HepG2 (cell line): ENCODE results near the gene MARS1. TPM values are rescaled to one million over a fixed set of nuclear protein-coding genes. Genes with fewer than 3 reads are reported as not detected.

Experiments used
- ELF1 ChIP-seq: sonication (generic); formaldehyde crosslinking; IDR thresholded peaks from 2 replicates; pipeline ENCODE4 v1.4.0; 2020; ENCODE audit warnings: missing genetic modification reagents
- HDAC1 ChIP-seq: sonication (generic); formaldehyde crosslinking; IDR thresholded peaks from 2 replicates; pipeline ENCODE4 v1.5.1; 2020; ENCODE audit warnings: mild to moderate bottlenecking, missing genetic modification reagents
- HHEX ChIP-seq: IDR thresholded peaks from 2 replicates; pipeline ENCODE4 v1.6.1; 2016; ENCODE audit warnings: control low read depth
- NFKBIZ ChIP-seq: IDR thresholded peaks from 2 replicates; pipeline ENCODE4 v1.6.1; 2018; ENCODE audit warnings: missing genetic modification reagents, missing compliant biosample characterization
- NFYB ChIP-seq: sonication (generic); formaldehyde crosslinking; IDR thresholded peaks from 2 replicates; pipeline ENCODE4 v1.4.0; 2020; ENCODE audit warnings: missing genetic modification reagents
- PAWR ChIP-seq: sonication (generic); formaldehyde crosslinking; IDR thresholded peaks from 2 replicates; pipeline ENCODE4 v1.4.0; 2020; ENCODE audit warnings: missing genetic modification reagents, mild to moderate bottlenecking, borderline replicate concordance
- PHB2 ChIP-seq: fragments of 450-650 bp; IDR thresholded peaks from 2 replicates; pipeline ENCODE4 v1.6.1; 2018; ENCODE audit not compliant: partially characterized antibody
- RNF219 ChIP-seq: sonication (generic); formaldehyde crosslinking; IDR thresholded peaks from 2 replicates; pipeline ENCODE4 v1.5.0; 2020; ENCODE audit warnings: mild to moderate bottlenecking, missing genetic modification reagents
- ZBTB33 ChIP-seq: sonication (generic); formaldehyde crosslinking; IDR thresholded peaks from 2 replicates; pipeline ENCODE4 v1.4.0; 2020; ENCODE audit warnings: missing genetic modification reagents
- ZFY ChIP-seq: sonication (generic); formaldehyde crosslinking; IDR thresholded peaks from 2 replicates; pipeline ENCODE4 v1.4.0; 2020; ENCODE audit warnings: missing genetic modification reagents
- ZNF335 ChIP-seq: sonication (generic); formaldehyde crosslinking; IDR thresholded peaks from 2 replicates; pipeline ENCODE4 v1.4.0; 2020; ENCODE audit warnings: missing genetic modification reagents
- ZNF678 ChIP-seq: sonication (generic); formaldehyde crosslinking; IDR thresholded peaks from 2 replicates; pipeline ENCODE4 v1.4.0; 2020; ENCODE audit warnings: mild to moderate bottlenecking, missing genetic modification reagents
- ZNF891 ChIP-seq: sonication (generic); formaldehyde crosslinking; IDR thresholded peaks from 2 replicates; pipeline ENCODE4 v1.5.0; 2020; ENCODE audit warnings: mild to moderate bottlenecking, missing genetic modification reagents
- polyA plus RNA-seq, 8 experiments: library from polyadenylated mRNA; depleted of rRNA in 3 of 8; stranded (reverse) in 7 of 8; unstranded in 1 of 8; fragments of >200 nt; fragmentation: Illumina TruSeq in 4 of 8; extraction: Trizol in 4 of 8; gene quantifications; 2 replicates each; pipeline versions ENCODE4 v1.2.1 to v1.2.3, GENCODE V29; 2011 to 2016; ENCODE audit warnings: low read depth in 4 of 8, missing spikeins in 1 of 8, mixed read lengths in 1 of 8; ENCODE audit not compliant: insufficient read depth in 1 of 8
- total RNA-seq, 5 experiments: library from RNA; depleted of rRNA; stranded (reverse); fragments of >200 nt; fragmentation: Illumina TruSeq; extraction: Trizol; gene quantifications; 2 replicates each; pipeline ENCODE4 v1.2.3, GENCODE V29; 2016; ENCODE audit warnings: low read depth in 1 of 5
- TF ChIP-seq, protein P1 (sequence below): sonication (generic); formaldehyde crosslinking; IDR thresholded peaks from 2 replicates; pipeline ENCODE4 v1.5.1; 2020; ENCODE audit warnings: mild to moderate bottlenecking, moderate library complexity, missing genetic modification reagents
- TF ChIP-seq, protein P2 (sequence below), 2 experiments: IDR thresholded peaks; 2 replicates each; pipeline ENCODE4 v1.6.1; 2011 to 2012; ENCODE audit warnings: low read length in 2 of 2, borderline replicate concordance in 1 of 2, low read depth in 1 of 2, mild to moderate bottlenecking in 1 of 2, moderate library complexity in 1 of 2
- TF ChIP-seq, protein P3 (sequence below): sonication (generic); formaldehyde crosslinking; IDR thresholded peaks from 2 replicates; pipeline ENCODE4 v1.5.0; 2020; ENCODE audit warnings: missing genetic modification reagents
- TF ChIP-seq, protein P4 (sequence below): sonication (generic); formaldehyde crosslinking; IDR thresholded peaks from 2 replicates; pipeline ENCODE4 v1.8.0; 2022; ENCODE audit warnings: mild to moderate bottlenecking, missing genetic modification reagents; ENCODE audit not compliant: insufficient replicate concordance

MARS1 gene
- total and polyA plus RNA-seq, 2 of the 13 experiments (the other 11 are each of a cell fraction or from before 2014, with no cell fraction given) = 115 to 181 TPM

DNA sequence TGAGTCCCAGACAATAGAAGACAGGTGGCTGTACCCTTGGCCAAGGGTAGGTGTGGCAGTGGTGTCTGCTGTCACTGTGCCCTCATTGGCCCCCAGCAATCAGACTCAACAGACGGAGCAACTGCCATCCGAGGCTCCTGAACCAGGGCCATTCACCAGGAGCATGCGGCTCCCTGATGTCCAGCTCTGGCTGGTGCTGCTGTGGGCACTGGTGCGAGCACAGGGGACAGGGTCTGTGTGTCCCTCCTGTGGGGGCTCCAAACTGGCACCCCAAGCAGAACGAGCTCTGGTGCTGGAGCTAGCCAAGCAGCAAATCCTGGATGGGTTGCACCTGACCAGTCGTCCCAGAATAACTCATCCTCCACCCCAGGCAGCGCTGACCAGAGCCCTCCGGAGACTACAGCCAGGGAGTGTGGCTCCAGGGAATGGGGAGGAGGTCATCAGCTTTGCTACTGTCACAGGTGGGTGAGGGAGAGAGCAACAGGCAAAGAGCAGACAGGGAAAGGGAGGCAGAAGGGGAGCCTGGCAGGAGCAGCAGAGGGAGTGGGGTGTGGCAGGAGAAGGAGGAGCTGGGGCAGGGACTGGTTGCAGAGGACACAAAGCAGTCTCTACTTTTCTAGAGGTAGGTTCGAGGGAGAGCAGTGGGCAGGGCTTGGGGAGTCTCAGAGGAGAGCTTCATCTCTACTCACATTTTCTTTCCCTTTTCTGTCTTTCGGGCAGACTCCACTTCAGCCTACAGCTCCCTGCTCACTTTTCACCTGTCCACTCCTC, 32.3 kb upstream of the MARS1 start (continued):
- TF ChIP-seq NFYB (CRISPR knock-in tag) (no peak), HHEX (CRISPR knock-in tag) (no peak), ZFY (CRISPR knock-in tag) (no peak), ZBTB33 (CRISPR knock-in tag) (no peak), ZNF678 (CRISPR knock-in tag) (0 out of 2 replicates have a peak, but pooled peaks have one; percentile 54), ELF1 (CRISPR knock-in tag) (no peak), ZNF335 (no peak), NFKBIZ (CRISPR knock-in tag) (no peak), PHB2 (no peak), RNF219 (CRISPR knock-in tag) (no peak), HDAC1 (CRISPR knock-in tag) (peak; percentile 13), PAWR (0 out of 2 replicates have a peak, but pooled peaks have one; percentile 84), ZNF891 (CRISPR knock-in tag) (0 out of 2 replicates have a peak, but pooled peaks have one; percentile 9)
- TF ChIP-seq, protein P1, sequence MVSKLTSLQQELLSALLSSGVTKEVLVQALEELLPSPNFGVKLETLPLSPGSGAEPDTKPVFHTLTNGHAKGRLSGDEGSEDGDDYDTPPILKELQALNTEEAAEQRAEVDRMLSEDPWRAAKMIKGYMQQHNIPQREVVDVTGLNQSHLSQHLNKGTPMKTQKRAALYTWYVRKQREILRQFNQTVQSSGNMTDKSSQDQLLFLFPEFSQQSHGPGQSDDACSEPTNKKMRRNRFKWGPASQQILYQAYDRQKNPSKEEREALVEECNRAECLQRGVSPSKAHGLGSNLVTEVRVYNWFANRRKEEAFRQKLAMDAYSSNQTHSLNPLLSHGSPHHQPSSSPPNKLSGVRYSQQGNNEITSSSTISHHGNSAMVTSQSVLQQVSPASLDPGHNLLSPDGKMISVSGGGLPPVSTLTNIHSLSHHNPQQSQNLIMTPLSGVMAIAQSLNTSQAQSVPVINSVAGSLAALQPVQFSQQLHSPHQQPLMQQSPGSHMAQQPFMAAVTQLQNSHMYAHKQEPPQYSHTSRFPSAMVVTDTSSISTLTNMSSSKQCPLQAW (CRISPR knock-in tag) = 0 out of 2 replicates have a peak, but pooled peaks have one; percentile 13
- TF ChIP-seq, protein P2, sequence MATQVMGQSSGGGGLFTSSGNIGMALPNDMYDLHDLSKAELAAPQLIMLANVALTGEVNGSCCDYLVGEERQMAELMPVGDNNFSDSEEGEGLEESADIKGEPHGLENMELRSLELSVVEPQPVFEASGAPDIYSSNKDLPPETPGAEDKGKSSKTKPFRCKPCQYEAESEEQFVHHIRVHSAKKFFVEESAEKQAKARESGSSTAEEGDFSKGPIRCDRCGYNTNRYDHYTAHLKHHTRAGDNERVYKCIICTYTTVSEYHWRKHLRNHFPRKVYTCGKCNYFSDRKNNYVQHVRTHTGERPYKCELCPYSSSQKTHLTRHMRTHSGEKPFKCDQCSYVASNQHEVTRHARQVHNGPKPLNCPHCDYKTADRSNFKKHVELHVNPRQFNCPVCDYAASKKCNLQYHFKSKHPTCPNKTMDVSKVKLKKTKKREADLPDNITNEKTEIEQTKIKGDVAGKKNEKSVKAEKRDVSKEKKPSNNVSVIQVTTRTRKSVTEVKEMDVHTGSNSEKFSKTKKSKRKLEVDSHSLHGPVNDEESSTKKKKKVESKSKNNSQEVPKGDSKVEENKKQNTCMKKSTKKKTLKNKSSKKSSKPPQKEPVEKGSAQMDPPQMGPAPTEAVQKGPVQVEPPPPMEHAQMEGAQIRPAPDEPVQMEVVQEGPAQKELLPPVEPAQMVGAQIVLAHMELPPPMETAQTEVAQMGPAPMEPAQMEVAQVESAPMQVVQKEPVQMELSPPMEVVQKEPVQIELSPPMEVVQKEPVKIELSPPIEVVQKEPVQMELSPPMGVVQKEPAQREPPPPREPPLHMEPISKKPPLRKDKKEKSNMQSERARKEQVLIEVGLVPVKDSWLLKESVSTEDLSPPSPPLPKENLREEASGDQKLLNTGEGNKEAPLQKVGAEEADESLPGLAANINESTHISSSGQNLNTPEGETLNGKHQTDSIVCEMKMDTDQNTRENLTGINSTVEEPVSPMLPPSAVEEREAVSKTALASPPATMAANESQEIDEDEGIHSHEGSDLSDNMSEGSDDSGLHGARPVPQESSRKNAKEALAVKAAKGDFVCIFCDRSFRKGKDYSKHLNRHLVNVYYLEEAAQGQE (IDR thresholded peaks at IDR 0.05; ENCODE audit: borderline replicate concordance in 1 of 2, low read depth in 1 of 2, low read length in 2 of 2) = no peak
- TF ChIP-seq, protein P3, sequence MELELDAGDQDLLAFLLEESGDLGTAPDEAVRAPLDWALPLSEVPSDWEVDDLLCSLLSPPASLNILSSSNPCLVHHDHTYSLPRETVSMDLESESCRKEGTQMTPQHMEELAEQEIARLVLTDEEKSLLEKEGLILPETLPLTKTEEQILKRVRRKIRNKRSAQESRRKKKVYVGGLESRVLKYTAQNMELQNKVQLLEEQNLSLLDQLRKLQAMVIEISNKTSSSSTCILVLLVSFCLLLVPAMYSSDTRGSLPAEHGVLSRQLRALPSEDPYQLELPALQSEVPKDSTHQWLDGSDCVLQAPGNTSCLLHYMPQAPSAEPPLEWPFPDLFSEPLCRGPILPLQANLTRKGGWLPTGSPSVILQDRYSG (CRISPR knock-in tag) = no peak
- TF ChIP-seq, protein P4, sequence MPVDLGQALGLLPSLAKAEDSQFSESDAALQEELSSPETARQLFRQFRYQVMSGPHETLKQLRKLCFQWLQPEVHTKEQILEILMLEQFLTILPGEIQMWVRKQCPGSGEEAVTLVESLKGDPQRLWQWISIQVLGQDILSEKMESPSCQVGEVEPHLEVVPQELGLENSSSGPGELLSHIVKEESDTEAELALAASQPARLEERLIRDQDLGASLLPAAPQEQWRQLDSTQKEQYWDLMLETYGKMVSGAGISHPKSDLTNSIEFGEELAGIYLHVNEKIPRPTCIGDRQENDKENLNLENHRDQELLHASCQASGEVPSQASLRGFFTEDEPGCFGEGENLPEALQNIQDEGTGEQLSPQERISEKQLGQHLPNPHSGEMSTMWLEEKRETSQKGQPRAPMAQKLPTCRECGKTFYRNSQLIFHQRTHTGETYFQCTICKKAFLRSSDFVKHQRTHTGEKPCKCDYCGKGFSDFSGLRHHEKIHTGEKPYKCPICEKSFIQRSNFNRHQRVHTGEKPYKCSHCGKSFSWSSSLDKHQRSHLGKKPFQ (CRISPR knock-in tag) = no peak
